Measurements from ENCODE around the gene RSPH10B2. TPM values are rescaled to one million over a fixed set of nuclear protein-coding genes. Genes with fewer than 3 reads are reported as not detected.
"Not testable (repeated sequence)": the region's sequence is repeated elsewhere in the genome, so short reads cannot be mapped to it uniquely, and the experiment has no call there.

The RSPH10B2 gene
- total and polyA plus RNA-seq, 2 of the 13 experiments (the other 11 are each of a cell fraction or from before 2014, with no cell fraction given) = 0.31 TPM; not detected in 1

DNA sequence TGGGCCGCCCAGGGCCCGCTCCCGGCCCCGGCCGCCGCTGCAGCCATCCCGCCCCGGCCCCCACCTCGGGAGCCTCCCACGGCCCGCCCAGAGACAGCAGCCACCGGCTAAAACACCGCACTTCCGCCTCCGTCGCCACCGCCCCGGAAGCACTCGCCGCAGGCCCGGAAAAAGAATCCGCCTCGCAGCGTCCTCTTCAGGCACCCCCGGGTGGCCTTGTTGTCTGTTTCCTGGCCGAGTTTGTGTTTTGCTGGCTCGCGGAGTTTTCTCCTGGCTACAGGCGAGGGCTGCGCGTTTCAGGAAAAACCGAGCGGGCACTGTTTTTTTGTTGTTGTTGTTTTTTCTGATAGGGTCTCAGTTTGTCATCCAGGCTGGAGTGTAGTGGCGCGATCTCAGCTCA lies 72.2 kb downstream of the RSPH10B2 start, which contains the start of gene CCZ1B (continued):
- peak; percentile 92 for TF ChIP-seq THAP11 (CRISPR knock-in tag; IDR thresholded peaks at IDR 0.05)
- peak; percentile 72 for TF ChIP-seq GABPA (IDR thresholded peaks at IDR 0.05; ENCODE audit: low read depth, low read length)
- TF ChIP-seq GABPA (CRISPR knock-in tag; IDR thresholded peaks at IDR 0.05; ENCODE audit: low read depth) = peak; percentile 89
- TF ChIP-seq POLR2AphosphoS5 (IDR thresholded peaks at IDR 0.05; ENCODE audit: low read depth, low read length) = peak; percentile 68
- peak; percentile 56; the same call in 1 of the 2 replicates for TF ChIP-seq CBX5 (CRISPR knock-in tag; IDR thresholded peaks at IDR 0.05; ENCODE audit: borderline replicate concordance)
- TF ChIP-seq FOXK1 (CRISPR knock-in tag; IDR thresholded peaks at IDR 0.05; ENCODE audit: borderline replicate concordance, low read depth) = peak; percentile 84; the same call in 1 of the 2 replicates
- TF ChIP-seq, protein P1, sequence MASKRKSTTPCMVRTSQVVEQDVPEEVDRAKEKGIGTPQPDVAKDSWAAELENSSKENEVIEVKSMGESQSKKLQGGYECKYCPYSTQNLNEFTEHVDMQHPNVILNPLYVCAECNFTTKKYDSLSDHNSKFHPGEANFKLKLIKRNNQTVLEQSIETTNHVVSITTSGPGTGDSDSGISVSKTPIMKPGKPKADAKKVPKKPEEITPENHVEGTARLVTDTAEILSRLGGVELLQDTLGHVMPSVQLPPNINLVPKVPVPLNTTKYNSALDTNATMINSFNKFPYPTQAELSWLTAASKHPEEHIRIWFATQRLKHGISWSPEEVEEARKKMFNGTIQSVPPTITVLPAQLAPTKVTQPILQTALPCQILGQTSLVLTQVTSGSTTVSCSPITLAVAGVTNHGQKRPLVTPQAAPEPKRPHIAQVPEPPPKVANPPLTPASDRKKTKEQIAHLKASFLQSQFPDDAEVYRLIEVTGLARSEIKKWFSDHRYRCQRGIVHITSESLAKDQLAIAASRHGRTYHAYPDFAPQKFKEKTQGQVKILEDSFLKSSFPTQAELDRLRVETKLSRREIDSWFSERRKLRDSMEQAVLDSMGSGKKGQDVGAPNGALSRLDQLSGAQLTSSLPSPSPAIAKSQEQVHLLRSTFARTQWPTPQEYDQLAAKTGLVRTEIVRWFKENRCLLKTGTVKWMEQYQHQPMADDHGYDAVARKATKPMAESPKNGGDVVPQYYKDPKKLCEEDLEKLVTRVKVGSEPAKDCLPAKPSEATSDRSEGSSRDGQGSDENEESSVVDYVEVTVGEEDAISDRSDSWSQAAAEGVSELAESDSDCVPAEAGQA (IDR thresholded peaks at IDR 0.05; ENCODE audit: low read depth) = peak; percentile 50; the same call in 1 of the 2 replicates
- TF ChIP-seq, protein P1 (CRISPR knock-in tag; IDR thresholded peaks at IDR 0.05; ENCODE audit: borderline replicate concordance) = not testable (repeated sequence)
- 0 out of 2 replicates have a peak, but pooled peaks have one; percentile 25 for TF ChIP-seq RAD21 (CRISPR knock-in tag; IDR thresholded peaks at IDR 0.05)
- peak; percentile 27 to 49; a peak in 1 of 4 replicates for TF ChIP-seq POLR2A (IDR thresholded peaks at IDR 0.05; ENCODE audit: insufficient read depth in 1 of 2, low read depth in 2 of 2, low read length in 2 of 2)
- TF ChIP-seq, protein P2, sequence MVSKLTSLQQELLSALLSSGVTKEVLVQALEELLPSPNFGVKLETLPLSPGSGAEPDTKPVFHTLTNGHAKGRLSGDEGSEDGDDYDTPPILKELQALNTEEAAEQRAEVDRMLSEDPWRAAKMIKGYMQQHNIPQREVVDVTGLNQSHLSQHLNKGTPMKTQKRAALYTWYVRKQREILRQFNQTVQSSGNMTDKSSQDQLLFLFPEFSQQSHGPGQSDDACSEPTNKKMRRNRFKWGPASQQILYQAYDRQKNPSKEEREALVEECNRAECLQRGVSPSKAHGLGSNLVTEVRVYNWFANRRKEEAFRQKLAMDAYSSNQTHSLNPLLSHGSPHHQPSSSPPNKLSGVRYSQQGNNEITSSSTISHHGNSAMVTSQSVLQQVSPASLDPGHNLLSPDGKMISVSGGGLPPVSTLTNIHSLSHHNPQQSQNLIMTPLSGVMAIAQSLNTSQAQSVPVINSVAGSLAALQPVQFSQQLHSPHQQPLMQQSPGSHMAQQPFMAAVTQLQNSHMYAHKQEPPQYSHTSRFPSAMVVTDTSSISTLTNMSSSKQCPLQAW (CRISPR knock-in tag; IDR thresholded peaks at IDR 0.05) = 0 out of 2 replicates have a peak, but pooled peaks have one; percentile 15
- TF ChIP-seq ZSCAN9 (CRISPR knock-in tag; IDR thresholded peaks at IDR 0.05; ENCODE audit: borderline replicate concordance) = 0 out of 2 replicates have a peak, but pooled peaks have one; percentile 53
- peak; percentile 71; the same call in 1 of the 2 replicates for TF ChIP-seq DMAP1 (CRISPR knock-in tag; IDR thresholded peaks at IDR 0.05)
- TF ChIP-seq ELF1 (CRISPR knock-in tag; IDR thresholded peaks at IDR 0.05) = peak; percentile 92
- TF ChIP-seq ISL2 (CRISPR knock-in tag; IDR thresholded peaks at IDR 0.05) = 0 out of 2 replicates have a peak, but pooled peaks have one; percentile 19
- TF ChIP-seq, protein P3, sequence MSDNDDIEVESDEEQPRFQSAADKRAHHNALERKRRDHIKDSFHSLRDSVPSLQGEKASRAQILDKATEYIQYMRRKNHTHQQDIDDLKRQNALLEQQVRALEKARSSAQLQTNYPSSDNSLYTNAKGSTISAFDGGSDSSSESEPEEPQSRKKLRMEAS (IDR thresholded peaks at IDR 0.05) = peak; percentile 54; the same call in 1 of the 2 replicates
- 0 out of 2 replicates have a peak, but pooled peaks have one; percentile 47 for TF ChIP-seq GATAD2A (CRISPR knock-in tag; IDR thresholded peaks at IDR 0.05)
- not testable (repeated sequence) for TF ChIP-seq SOX13 (IDR thresholded peaks at IDR 0.05)
- TF ChIP-seq SOX13 (CRISPR knock-in tag; conservative IDR thresholded peaks at IDR 0.05 in 1 of 2, IDR thresholded peaks at IDR 0.05 in 1 of 2) = 0 out of 4 replicates have a peak, but pooled peaks of 1 of the 2 experiments have one; percentile 8
- TF ChIP-seq KAT7 (CRISPR knock-in tag; IDR thresholded peaks at IDR 0.05; ENCODE audit: borderline replicate concordance) = peak; percentile 75; the same call in 1 of the 2 replicates
- TF ChIP-seq KLF11 (CRISPR knock-in tag; IDR thresholded peaks at IDR 0.05) = 0 out of 2 replicates have a peak, but pooled peaks have one; percentile 66
- TF ChIP-seq, protein P4, sequence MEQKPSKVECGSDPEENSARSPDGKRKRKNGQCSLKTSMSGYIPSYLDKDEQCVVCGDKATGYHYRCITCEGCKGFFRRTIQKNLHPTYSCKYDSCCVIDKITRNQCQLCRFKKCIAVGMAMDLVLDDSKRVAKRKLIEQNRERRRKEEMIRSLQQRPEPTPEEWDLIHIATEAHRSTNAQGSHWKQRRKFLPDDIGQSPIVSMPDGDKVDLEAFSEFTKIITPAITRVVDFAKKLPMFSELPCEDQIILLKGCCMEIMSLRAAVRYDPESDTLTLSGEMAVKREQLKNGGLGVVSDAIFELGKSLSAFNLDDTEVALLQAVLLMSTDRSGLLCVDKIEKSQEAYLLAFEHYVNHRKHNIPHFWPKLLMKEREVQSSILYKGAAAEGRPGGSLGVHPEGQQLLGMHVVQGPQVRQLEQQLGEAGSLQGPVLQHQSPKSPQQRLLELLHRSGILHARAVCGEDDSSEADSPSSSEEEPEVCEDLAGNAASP (CRISPR knock-in tag; IDR thresholded peaks at IDR 0.05; ENCODE audit: borderline replicate concordance) = peak; percentile 54; the same call in 1 of the 2 replicates
- TF ChIP-seq FOSL2 (CRISPR knock-in tag; IDR thresholded peaks at IDR 0.05) = peak; percentile 34
- peak; percentile 71 for TF ChIP-seq RBFOX2 (IDR thresholded peaks at IDR 0.05; ENCODE audit: low read depth, low read length)

Measured in HepG2 (cell line).